K562 (cell line): ENCODE measurements around the gene MRPL40. TPM values are rescaled to one million over a fixed set of nuclear protein-coding genes. Genes with fewer than 3 reads are reported as not detected.

Experiments
- ATF1 ChIP-seq, 2 experiments: fragments of 450-650 bp in 1 of 2; IDR thresholded peaks; 2 replicates each; pipeline ENCODE4 v1.6.1; 2016; ENCODE audit warnings: missing compliant biosample characterization in 1 of 2, missing genetic modification characterization in 1 of 2
- ATF7 ChIP-seq: fragments of 450-650 bp; IDR thresholded peaks from 2 replicates; pipeline ENCODE4 v1.7.1; 2014; ENCODE audit warnings: mild to moderate bottlenecking, moderate library complexity
- BMI1 ChIP-seq: fragments of 150-350 bp; IDR thresholded peaks from 2 replicates; pipeline ENCODE4 v1.6.1; 2014; ENCODE audit warnings: low read length
- CBX1 ChIP-seq: sonication (generic); IDR thresholded peaks from 2 replicates; pipeline ENCODE4 v1.6.1; 2016; ENCODE audit warnings: antibody characterized with exemption, low read depth, mild to moderate bottlenecking
- FOXM1 ChIP-seq, 2 experiments: fragments of 450-650 bp in 1 of 2; sonication (generic) in 1 of 2; formaldehyde crosslinking in 1 of 2; IDR thresholded peaks; 2 replicates each; pipeline versions ENCODE4 v1.6.1 to v1.9.0; 2017 to 2022; ENCODE audit warnings: low read depth in 2 of 2, mild to moderate bottlenecking in 2 of 2, missing genetic modification reagents in 1 of 2, moderate library complexity in 1 of 2
- FOXP1 ChIP-seq: sonication (generic); formaldehyde crosslinking; IDR thresholded peaks from 2 replicates; pipeline ENCODE4 v1.8.0; 2022; ENCODE audit warnings: mild to moderate bottlenecking, missing genetic modification reagents
- KLF1 ChIP-seq: fragments of 450-650 bp; IDR thresholded peaks from 2 replicates; pipeline ENCODE4 v1.6.1; 2016; ENCODE audit warnings: missing genetic modification characterization, missing compliant biosample characterization
- KLF16 ChIP-seq: IDR thresholded peaks from 2 replicates; pipeline ENCODE4 v1.6.1; 2016; ENCODE audit warnings: antibody characterized with exemption
- MEF2A ChIP-seq: IDR thresholded peaks from 2 replicates; pipeline ENCODE4 v1.6.1; 2011; ENCODE audit warnings: low read depth, mild to moderate bottlenecking, low read length, moderate library complexity; ENCODE audit not compliant: control insufficient read depth
- MTF1 ChIP-seq: fragments of 250-450 bp; sonication (Bioruptor Pico); IDR thresholded peaks from 2 replicates; pipeline ENCODE4 v1.9.0; 2021; ENCODE audit warnings: moderate library complexity, mild to moderate bottlenecking, inconsistent platforms, borderline replicate concordance
- MYBL2 ChIP-seq, 2 experiments: fragments of 450-650 bp in 1 of 2; sonication (generic) in 1 of 2; formaldehyde crosslinking in 1 of 2; IDR thresholded peaks; 2 replicates each; pipeline versions ENCODE4 v1.6.1 to v1.8.1; 2017 to 2022; ENCODE audit warnings: borderline replicate concordance in 1 of 2, inconsistent platforms in 1 of 2, low read depth in 1 of 2, mild to moderate bottlenecking in 1 of 2, missing genetic modification reagents in 1 of 2, moderate library complexity in 1 of 2
- NCOA2 ChIP-seq, 2 experiments: fragments of 450-650 bp; IDR thresholded peaks; 2 replicates each; pipeline ENCODE4 v1.6.1; 2018; ENCODE audit warnings: mild to moderate bottlenecking in 2 of 2, moderate library complexity in 1 of 2; ENCODE audit not compliant: partially characterized antibody in 2 of 2
- NCOA6 ChIP-seq: fragments of 450-650 bp; IDR thresholded peaks from 2 replicates; pipeline ENCODE4 v1.6.1; 2017; ENCODE audit warnings: mild to moderate bottlenecking
- NFIC ChIP-seq: fragments of 450-650 bp; IDR thresholded peaks from 2 replicates; pipeline ENCODE4 v1.6.1; 2017; ENCODE audit warnings: mild to moderate bottlenecking, inconsistent platforms
- POLR2H ChIP-seq: IDR thresholded peaks from 2 replicates; pipeline ENCODE4 v1.6.1; 2016; ENCODE audit warnings: missing genetic modification characterization, low read depth, mild to moderate bottlenecking, control low read depth, missing compliant biosample characterization, moderate library complexity
- PRPF4 ChIP-seq: fragments of 200-400 bp; formaldehyde crosslinking; IDR thresholded peaks from one replicate; pipeline ENCODE4 v1.6.1; 2017; ENCODE audit warnings: low read length, low read depth, mild to moderate bottlenecking; ENCODE audit not compliant: insufficient read depth, poor library complexity, severe bottlenecking
- RBM22 ChIP-seq: fragments of 200-400 bp; formaldehyde crosslinking; IDR thresholded peaks from 2 replicates; pipeline ENCODE4 v1.6.1; 2018; ENCODE audit warnings: low read length, low read depth; ENCODE audit not compliant: poor library complexity, severe bottlenecking
- RNF2 ChIP-seq: sonication (generic); IDR thresholded peaks from 2 replicates; pipeline ENCODE4 v1.6.1; 2016
- SETDB1 ChIP-seq: IDR thresholded peaks from one replicate; pipeline ENCODE4 v1.6.1; 2012; ENCODE audit warnings: low read length, control low read depth, inconsistent platforms
- ZFP1 ChIP-seq: fragments of 450-650 bp; formaldehyde crosslinking; IDR thresholded peaks from 2 replicates; pipeline ENCODE4 v1.4.0; 2020; ENCODE audit warnings: mild to moderate bottlenecking, mixed read lengths
- polyA plus RNA-seq, 8 experiments: library from polyadenylated mRNA; depleted of rRNA in 4 of 8; stranded (reverse) in 5 of 8; unstranded in 3 of 8; fragments of >200 nt; fragmentation: Nextera tagmentation in 2 of 8; fragmentation: Illumina TruSeq in 1 of 8; extraction: Ambion mirVana in 2 of 8; extraction: Trizol in 1 of 8; gene quantifications; 2 replicates each; pipeline versions ENCODE4 v1.2.1 to v1.2.3, GENCODE V29; 2011 to 2014; ENCODE audit warnings: inconsistent platforms in 1 of 8, missing spikeins in 1 of 8
- total RNA-seq, 7 experiments: library from RNA; depleted of rRNA in 6 of 7; stranded (reverse); fragments of >200 nt in 6 of 7; fragmentation: Illumina TruSeq in 2 of 7; extraction: Trizol in 2 of 7; gene quantifications; 2 replicates each; pipeline versions ENCODE4 v1.2.1 to v1.2.3, GENCODE V29; 2011 to 2021; ENCODE audit warnings: low replicate concordance in 1 of 7
- TF ChIP-seq, protein P1 (sequence below): fragments of 450-650 bp; formaldehyde crosslinking; conservative IDR thresholded peaks from 2 replicates; pipeline ENCODE4 v1.4.0; 2022; ENCODE audit warnings: mild to moderate bottlenecking, missing genetic modification characterization
- TF ChIP-seq, protein P2 (sequence below): IDR thresholded peaks from 2 replicates; pipeline ENCODE4 v1.6.1; 2014; ENCODE audit warnings: antibody characterized with exemption
- TF ChIP-seq, protein P3 (sequence below), 2 experiments: fragments of 450-650 bp; conservative IDR thresholded peaks; 2 replicates each; pipeline ENCODE4 v1.6.1; 2017; ENCODE audit warnings: mild to moderate bottlenecking in 2 of 2, moderate library complexity in 2 of 2
- TF ChIP-seq, protein P4 (sequence below): fragments of 450-650 bp; formaldehyde crosslinking; IDR thresholded peaks from 2 replicates; pipeline ENCODE4 v1.4.0; 2022; ENCODE audit warnings: missing genetic modification characterization

The MRPL40 gene
- total and polyA plus RNA-seq, 9 of the 15 experiments (the other 6 are each of a cell fraction or from before 2014, with no cell fraction given) = 132 to 652 (median 208) TPM

DNA sequence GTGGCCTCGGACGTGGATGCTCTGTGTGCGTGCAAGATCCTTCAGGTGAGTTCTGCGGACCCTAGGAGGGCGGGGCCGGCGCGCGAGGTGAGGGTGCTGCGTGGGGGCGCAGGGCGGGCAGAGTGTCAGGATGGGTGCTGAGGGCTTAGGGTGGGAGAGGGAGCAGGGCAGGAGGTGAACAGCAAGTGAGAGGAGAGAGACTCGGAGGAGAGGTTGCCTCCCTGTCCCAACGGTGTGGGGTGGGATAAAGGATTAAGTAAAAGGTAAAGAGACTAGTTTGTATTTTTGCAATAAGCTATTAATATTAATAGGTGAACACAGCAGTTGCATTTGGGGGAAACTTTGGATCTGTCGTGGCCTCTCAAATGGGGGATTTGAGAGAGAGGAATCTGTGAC is 47.8 kb downstream of the MRPL40 start (continued):
- TF ChIP-seq, protein P1, sequence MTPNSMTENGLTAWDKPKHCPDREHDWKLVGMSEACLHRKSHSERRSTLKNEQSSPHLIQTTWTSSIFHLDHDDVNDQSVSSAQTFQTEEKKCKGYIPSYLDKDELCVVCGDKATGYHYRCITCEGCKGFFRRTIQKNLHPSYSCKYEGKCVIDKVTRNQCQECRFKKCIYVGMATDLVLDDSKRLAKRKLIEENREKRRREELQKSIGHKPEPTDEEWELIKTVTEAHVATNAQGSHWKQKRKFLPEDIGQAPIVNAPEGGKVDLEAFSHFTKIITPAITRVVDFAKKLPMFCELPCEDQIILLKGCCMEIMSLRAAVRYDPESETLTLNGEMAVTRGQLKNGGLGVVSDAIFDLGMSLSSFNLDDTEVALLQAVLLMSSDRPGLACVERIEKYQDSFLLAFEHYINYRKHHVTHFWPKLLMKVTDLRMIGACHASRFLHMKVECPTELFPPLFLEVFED = 0 out of 2 replicates have a peak, but pooled peaks have one; percentile 87
- TF ChIP-seq, protein P2, sequence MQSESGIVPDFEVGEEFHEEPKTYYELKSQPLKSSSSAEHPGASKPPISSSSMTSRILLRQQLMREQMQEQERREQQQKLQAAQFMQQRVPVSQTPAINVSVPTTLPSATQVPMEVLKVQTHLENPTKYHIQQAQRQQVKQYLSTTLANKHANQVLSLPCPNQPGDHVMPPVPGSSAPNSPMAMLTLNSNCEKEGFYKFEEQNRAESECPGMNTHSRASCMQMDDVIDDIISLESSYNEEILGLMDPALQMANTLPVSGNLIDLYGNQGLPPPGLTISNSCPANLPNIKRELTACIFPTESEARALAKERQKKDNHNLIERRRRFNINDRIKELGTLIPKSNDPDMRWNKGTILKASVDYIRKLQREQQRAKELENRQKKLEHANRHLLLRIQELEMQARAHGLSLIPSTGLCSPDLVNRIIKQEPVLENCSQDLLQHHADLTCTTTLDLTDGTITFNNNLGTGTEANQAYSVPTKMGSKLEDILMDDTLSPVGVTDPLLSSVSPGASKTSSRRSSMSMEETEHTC = no peak
- TF ChIP-seq MYBL2 (IDR thresholded peaks at IDR 0.05; ENCODE audit: low read depth) (no peak), MYBL2 (CRISPR knock-in tag; IDR thresholded peaks at IDR 0.05; ENCODE audit: borderline replicate concordance) (no peak), ATF1 (CRISPR knock-in tag; IDR thresholded peaks at IDR 0.05) (no peak), ATF1 (tag; IDR thresholded peaks at IDR 0.05) (no peak), ATF7 (no peak), KLF1 (tag) (no peak), FOXM1 (IDR thresholded peaks at IDR 0.05; ENCODE audit: low read depth) (no peak), FOXM1 (CRISPR knock-in tag; IDR thresholded peaks at IDR 0.05; ENCODE audit: low read depth) (no peak), RNF2 (no peak), PRPF4 (peak; percentile 6), MTF1 (CRISPR knock-in tag) (0 out of 2 replicates have a peak, but pooled peaks have one; percentile 33), BMI1 (no peak), NCOA2 (IDR thresholded peaks at IDR 0.05; ENCODE audit: partially characterized antibody in 2 of 2) (no peak), POLR2H (tag) (no peak), CBX1 (no peak), FOXP1 (CRISPR knock-in tag) (no peak), ZFP1 (CRISPR knock-in tag) (0 out of 2 replicates have a peak, but pooled peaks have one; percentile 7), NFIC (no peak), RBM22 (no peak), KLF16 (no peak), MEF2A (no peak), NCOA6 (no peak), SETDB1 (no peak)
- TF ChIP-seq, protein P3, sequence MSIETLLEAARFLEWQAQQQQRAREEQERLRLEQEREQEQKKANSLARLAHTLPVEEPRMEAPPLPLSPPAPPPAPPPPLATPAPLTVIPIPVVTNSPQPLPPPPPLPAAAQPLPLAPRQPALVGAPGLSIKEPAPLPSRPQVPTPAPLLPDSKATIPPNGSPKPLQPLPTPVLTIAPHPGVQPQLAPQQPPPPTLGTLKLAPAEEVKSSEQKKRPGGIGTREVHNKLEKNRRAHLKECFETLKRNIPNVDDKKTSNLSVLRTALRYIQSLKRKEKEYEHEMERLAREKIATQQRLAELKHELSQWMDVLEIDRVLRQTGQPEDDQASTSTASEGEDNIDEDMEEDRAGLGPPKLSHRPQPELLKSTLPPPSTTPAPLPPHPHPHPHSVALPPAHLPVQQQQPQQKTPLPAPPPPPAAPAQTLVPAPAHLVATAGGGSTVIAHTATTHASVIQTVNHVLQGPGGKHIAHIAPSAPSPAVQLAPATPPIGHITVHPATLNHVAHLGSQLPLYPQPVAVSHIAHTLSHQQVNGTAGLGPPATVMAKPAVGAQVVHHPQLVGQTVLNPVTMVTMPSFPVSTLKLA (conservative IDR thresholded peaks at IDR 0.05) = no peak
- TF ChIP-seq, protein P4, sequence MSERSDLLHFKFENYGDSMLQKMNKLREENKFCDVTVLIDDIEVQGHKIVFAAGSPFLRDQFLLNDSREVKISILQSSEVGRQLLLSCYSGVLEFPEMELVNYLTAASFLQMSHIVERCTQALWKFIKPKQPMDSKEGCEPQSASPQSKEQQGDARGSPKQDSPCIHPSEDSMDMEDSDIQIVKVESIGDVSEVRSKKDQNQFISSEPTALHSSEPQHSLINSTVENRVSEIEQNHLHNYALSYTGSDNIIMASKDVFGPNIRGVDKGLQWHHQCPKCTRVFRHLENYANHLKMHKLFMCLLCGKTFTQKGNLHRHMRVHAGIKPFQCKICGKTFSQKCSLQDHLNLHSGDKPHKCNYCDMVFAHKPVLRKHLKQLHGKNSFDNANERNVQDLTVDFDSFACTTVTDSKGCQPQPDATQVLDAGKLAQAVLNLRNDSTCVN (CRISPR knock-in tag) = peak; percentile 95
